RWPE2 (cell line): ENCODE measurements around the gene VASH1.

Source experiments
- ATAC-seq: fragments of 200-7000 bp; cut with Tn5 transposase; 3 replicates; pipeline ENCODE4 v1.9.1; 2021; ENCODE audit warnings: low read depth
- DNase-seq: peaks from one replicate; pipeline ENCODE4 v3.0.0-alpha.2; 2020; ENCODE audit warnings: low spot score
- H3K27ac ChIP-seq: fragments of 450-650 bp; 2 replicates; pipeline ENCODE4 v1.5.1; 2017; ENCODE audit warnings: mild to moderate bottlenecking; ENCODE audit not compliant: poor library complexity, severe bottlenecking
- H3K27me3 ChIP-seq: fragments of 250-450 bp; sonication (Bioruptor Pico); 2 replicates; pipeline ENCODE4 v1.5.1; 2021; ENCODE audit warnings: mild to moderate bottlenecking, moderate library complexity; ENCODE audit not compliant: insufficient read depth, poor library complexity, severe bottlenecking
- H3K36me3 ChIP-seq: fragments of 250-450 bp; sonication (Bioruptor Pico); 2 replicates; pipeline ENCODE4 v1.5.1; 2020; ENCODE audit warnings: low read depth, mild to moderate bottlenecking, moderate library complexity
- H3K4me1 ChIP-seq: fragments of 250-450 bp; sonication (Bioruptor Pico); 2 replicates; pipeline ENCODE4 v1.5.1; 2021; ENCODE audit warnings: mild to moderate bottlenecking, moderate library complexity; ENCODE audit not compliant: insufficient read depth, poor library complexity, severe bottlenecking
- H3K4me3 ChIP-seq: fragments of 250-450 bp; sonication (Bioruptor Pico); 2 replicates; pipeline ENCODE4 v1.5.1; 2021; ENCODE audit warnings: mild to moderate bottlenecking, moderate library complexity; ENCODE audit not compliant: severe bottlenecking
- H3K9me3 ChIP-seq: fragments of 250-450 bp; sonication (Bioruptor Pico); 2 replicates; pipeline ENCODE4 v1.5.1; 2021; ENCODE audit warnings: mild to moderate bottlenecking, moderate library complexity; ENCODE audit not compliant: severe bottlenecking
- CTCF ChIP-seq: fragments of 450-650 bp; IDR thresholded peaks from one replicate; pipeline ENCODE4 v1.5.1; 2017; ENCODE audit warnings: mild to moderate bottlenecking, moderate library complexity; ENCODE audit not compliant: poor library complexity, severe bottlenecking

VASH1 gene

GRCh38 chr14:76810953-76811400 is 49.7 kb downstream of the VASH1 start:
- H3K27me3 ChIP-seq: no peaks in the 10 kb centered on the region
- H3K27ac ChIP-seq: no peak overlapping the region
- ATAC-seq (peak; percentile 7; the same call in 1 of the 3 replicates), DNase-seq (no peak)
- peaks cover 28% of the 10 kb centered on the region for H3K36me3 ChIP-seq
- H3K4me1 ChIP-seq: peaks cover 12% of the 10 kb centered on the region
- H3K9me3 ChIP-seq: no peaks in the 10 kb centered on the region
- peak overlapping the region; percentile 70 for H3K4me3 ChIP-seq
- TF ChIP-seq CTCF: peak; percentile 71

GRCh38 chr14:76811561-76811960 is 50.3 kb downstream of the VASH1 start:
- no peak for TF ChIP-seq CTCF
- H3K36me3 ChIP-seq: peaks cover 22% of the 10 kb centered on the region
- DNase-seq (no peak), ATAC-seq (peak; percentile 2; the same call in 1 of the 3 replicates)
- no peaks in the 10 kb centered on the region for H3K9me3 ChIP-seq
- peak overlapping the region; percentile 38 for H3K27ac ChIP-seq
- H3K4me1 ChIP-seq: peaks cover 12% of the 10 kb centered on the region
- peak overlapping the region; percentile 70 for H3K4me3 ChIP-seq
- no peaks in the 10 kb centered on the region for H3K27me3 ChIP-seq

GRCh38 chr14:76812093-76812421 is 50.8 kb downstream of the VASH1 start:
- Histone ChIP-seq H3K27ac (peak overlapping the region; percentile 38), H3K9me3 (no peaks in the 10 kb centered on the region), H3K36me3 (peaks cover 17% of the 10 kb centered on the region), H3K4me1 (peaks cover 12% of the 10 kb centered on the region), H3K27me3 (no peaks in the 10 kb centered on the region), H3K4me3 (peak overlapping the region; percentile 70)
- no peak for DNase-seq
- TF ChIP-seq CTCF: no peak
- ATAC-seq: peak; percentile 36

GRCh38 chr14:76812422-76813383 is 51.4 kb downstream of the VASH1 start, which contains the start of gene ANGEL1:
ANGEL1 (minus strand) TSS chr14:76812882; CDS start chr14:76812827, 55 bp downstream.
- peak; percentile 88 for ATAC-seq
- peaks cover 12% of the 10 kb centered on the region for H3K4me1 ChIP-seq
- H3K27ac ChIP-seq: peak within 1 kb of the TSS; percentile 38
- no peak for TF ChIP-seq CTCF
- H3K27me3 ChIP-seq: no peaks in the 10 kb centered on the region
- H3K9me3 ChIP-seq: no peaks in the 10 kb centered on the region
- DNase-seq: peak; percentile 93
- peak within 1 kb of the TSS; percentile 70 for H3K4me3 ChIP-seq
- H3K36me3 ChIP-seq: peaks cover 10% of the 10 kb centered on the region
